SK-N-SH (cell line): ENCODE results near the gene PALLD. TPM values are rescaled to one million over a fixed set of nuclear protein-coding genes. Genes with fewer than 3 reads are reported as not detected.

ENCODE experiments used
- CTCF ChIA-PET: fragments of 300-600, 350-600 bp; formaldehyde crosslinking; extraction: SDS; loops from one replicate; lab custom pipeline; 2021; lab: Yijun Ruan, JAX
- POLR2A ChIA-PET: fragments of 350-600 bp; sonication (Branson Sonifier 250); formaldehyde crosslinking; extraction: SDS; loops from one replicate; lab custom pipeline; 2020; ENCODE audit warnings: antibody characterized with exemption, inconsistent platforms; lab: Yijun Ruan, JAX
- DNase-seq: peaks from one replicate; pipeline ENCODE4 v3.0.0; 2012
- H2AFZ ChIP-seq: fragments of 200-600 bp; sonication (generic); 2 replicates; pipeline ENCODE4 v1.8.1; 2016; ENCODE audit warnings: antibody characterized with exemption, mild to moderate bottlenecking, low read depth
- H3F3A ChIP-seq: fragments of 200-600 bp; sonication (generic); replicated peaks from 2 replicates; pipeline ENCODE3; 2016; ENCODE audit warnings: antibody characterized with exemption, mild to moderate bottlenecking; ENCODE audit not compliant: insufficient read depth
- H3K27ac ChIP-seq, 2 experiments: fragments of 200-500 bp in 1 of 2; fragments of 200-600 bp in 1 of 2; sonication (Bioruptor generic) in 1 of 2; sonication (generic), shearing (Covaris generic) in 1 of 2; 2 replicates each; pipeline versions ENCODE4 v1.5.1 to v1.6.1; 2014 to 2016; ENCODE audit warnings: low read depth in 2 of 2, inconsistent platforms in 1 of 2, low read length in 1 of 2, mild to moderate bottlenecking in 1 of 2, mixed read lengths in 1 of 2
- H3K27me3 ChIP-seq: fragments of 200-600 bp; sonication (generic), shearing (Covaris generic); 2 replicates; pipeline ENCODE4 v1.6.1; 2016; ENCODE audit warnings: mixed run types; ENCODE audit not compliant: insufficient read depth
- H3K36me3 ChIP-seq, 2 experiments: fragments of 200-500 bp in 1 of 2; fragments of 200-600 bp in 1 of 2; sonication (Bioruptor generic) in 1 of 2; sonication (generic) in 1 of 2; replicated peaks in 1 of 2; 2 replicates each; pipeline versions ENCODE3 to v1.5.1; 2014 to 2016; ENCODE audit warnings: low read length in 1 of 2, mild to moderate bottlenecking in 1 of 2; ENCODE audit not compliant: insufficient read depth in 2 of 2, control insufficient read depth in 1 of 2
- H3K4me1 ChIP-seq, 2 experiments: fragments of 200-500 bp in 1 of 2; fragments of 200-600 bp in 1 of 2; sonication (Bioruptor generic) in 1 of 2; sonication (generic), shearing (Covaris generic) in 1 of 2; 2 replicates each; pipeline versions ENCODE4 v1.5.1 to v1.6.1; 2014 to 2016; ENCODE audit warnings: low read depth in 1 of 2, low read length in 1 of 2, mixed run types in 1 of 2; ENCODE audit not compliant: insufficient read depth in 2 of 2, control insufficient read depth in 1 of 2
- H3K4me2 ChIP-seq: fragments of 200-600 bp; sonication (generic), shearing (Covaris generic); 2 replicates; pipeline ENCODE4 v1.6.1; 2017; ENCODE audit warnings: mixed run types
- H3K4me3 ChIP-seq, 2 experiments: fragments of 200-500 bp in 1 of 2; fragments of 200-600 bp in 1 of 2; sonication (Bioruptor generic) in 1 of 2; sonication (generic), shearing (Covaris generic) in 1 of 2; 2 replicates each; pipeline versions ENCODE4 v1.5.1 to v1.8.1; 2014 to 2016; ENCODE audit warnings: low read depth in 2 of 2, inconsistent platforms in 1 of 2, low read length in 1 of 2, mild to moderate bottlenecking in 1 of 2, mixed read lengths in 1 of 2, moderate library complexity in 1 of 2
- H3K79me2 ChIP-seq: fragments of 200-600 bp; sonication (generic); 2 replicates; pipeline ENCODE4 v1.8.1; 2017; ENCODE audit warnings: mild to moderate bottlenecking; ENCODE audit not compliant: insufficient read depth
- H3K9ac ChIP-seq: fragments of 200-600 bp; sonication (generic); 2 replicates; pipeline ENCODE4 v1.6.1; 2017; ENCODE audit warnings: mixed run types
- H3K9me2 ChIP-seq: fragments of 200-600 bp; sonication (generic); 2 replicates; pipeline ENCODE4 v1.6.1; 2017; ENCODE audit warnings: mixed run types
- H3K9me3 ChIP-seq: fragments of 200-600 bp; sonication (generic); 2 replicates; pipeline ENCODE4 v1.6.1; 2017; ENCODE audit warnings: mixed run types, mild to moderate bottlenecking, moderate library complexity
- H4K20me1 ChIP-seq: fragments of 200-600 bp; sonication (generic); 2 replicates; pipeline ENCODE4 v1.6.1; 2017; ENCODE audit warnings: mild to moderate bottlenecking, mixed run types; ENCODE audit not compliant: insufficient read depth
- ELF1 ChIP-seq: IDR thresholded peaks from 2 replicates; pipeline ENCODE4 v1.4.0; 2012
- EP300 ChIP-seq, 2 experiments: IDR thresholded peaks; 2 replicates each; pipeline versions ENCODE4 v1.4.0 to v1.6.1; 2012; ENCODE audit warnings: borderline replicate concordance in 1 of 2, low read depth in 1 of 2, low read length in 1 of 2
- FOXJ3 ChIP-seq: sonication (generic); formaldehyde crosslinking; IDR thresholded peaks from 2 replicates; pipeline ENCODE4 v1.5.1; 2020; ENCODE audit warnings: mild to moderate bottlenecking, missing genetic modification reagents
- FOXM1 ChIP-seq: IDR thresholded peaks from 2 replicates; pipeline ENCODE4 v1.4.0; 2012; ENCODE audit warnings: low read depth, mild to moderate bottlenecking
- NRF1 ChIP-seq: IDR thresholded peaks from 2 replicates; pipeline ENCODE4 v1.6.1; 2012; ENCODE audit warnings: low read depth, mild to moderate bottlenecking, low read length
- RAD21 ChIP-seq: IDR thresholded peaks from 2 replicates; pipeline ENCODE4 v1.6.1; 2012; ENCODE audit warnings: mild to moderate bottlenecking, low read length
- REST ChIP-seq: IDR thresholded peaks from 2 replicates; pipeline ENCODE4 v1.6.1; 2012; ENCODE audit warnings: mild to moderate bottlenecking, low read depth, low read length, moderate library complexity
- SIN3A ChIP-seq: IDR thresholded peaks from 2 replicates; pipeline ENCODE4 v1.6.1; 2012; ENCODE audit warnings: low read depth, mild to moderate bottlenecking, low read length, moderate library complexity, borderline replicate concordance
- SMC3 ChIP-seq: IDR thresholded peaks from 2 replicates; pipeline ENCODE4 v1.6.1; 2012; ENCODE audit warnings: low read depth, low read length, improper control_type of control experiment
- TEAD4 ChIP-seq: IDR thresholded peaks from 2 replicates; pipeline ENCODE4 v1.4.0; 2012; ENCODE audit warnings: mild to moderate bottlenecking, borderline replicate concordance; ENCODE audit not compliant: insufficient read depth
- WGBS: methylation state at CpG from one replicate; pipeline ENCODE4 v1.1.6; 2017; ENCODE audit warnings: low lambda C conversion rate; 5-methylcytosine and 5-hydroxymethylcytosine counted together
- polyA plus RNA-seq, 3 experiments: library from polyadenylated mRNA; depleted of rRNA; stranded (reverse); fragments of >200 nt; gene quantifications; 2 replicates each; pipeline ENCODE4 v1.2.3, GENCODE V29; 2012
- TF ChIP-seq, protein P1 (sequence below): IDR thresholded peaks from 2 replicates; pipeline ENCODE4; 2012
- TF ChIP-seq, protein P2 (sequence below): IDR thresholded peaks from 2 replicates; pipeline ENCODE4 v1.4.0; 2012; ENCODE audit warnings: low read depth, borderline replicate concordance
- TF ChIP-seq, protein P3 (sequence below): fragments of 150-350 bp; IDR thresholded peaks from 2 replicates; pipeline ENCODE4 v1.6.1; 2016; ENCODE audit warnings: mild to moderate bottlenecking, low read depth, low read length
- TF ChIP-seq, protein P4 (sequence below): fragments of 150-350 bp; IDR thresholded peaks from 2 replicates; pipeline ENCODE4 v1.6.1; 2017; ENCODE audit warnings: antibody characterized with exemption, low read length, low read depth, borderline replicate concordance

The PALLD gene
- polyA plus RNA-seq, 1 of the 3 experiments (the other 2 are of a cell fraction), result 33.0 TPM

DNA sequence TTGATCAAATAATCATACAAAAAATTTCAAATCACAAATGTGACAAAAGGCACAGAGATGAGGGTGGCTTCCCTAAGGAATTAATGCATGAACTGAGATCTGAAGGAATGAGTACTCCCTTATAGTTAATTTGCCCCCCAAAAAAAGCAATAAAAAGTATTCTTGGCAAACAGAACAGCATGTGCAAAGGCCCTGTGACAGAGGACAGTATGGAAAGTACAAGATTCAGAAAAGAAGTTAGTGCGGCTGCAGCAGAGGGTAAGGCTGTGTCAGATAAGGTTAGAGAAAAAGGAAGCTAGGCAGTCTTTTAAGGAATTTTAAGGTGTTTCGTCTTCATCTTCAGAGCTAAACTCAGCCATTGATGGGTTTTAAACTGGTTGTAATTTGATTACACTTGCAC, 23.9 kb upstream of the PALLD start:
- Histone ChIP-seq H3K79me2 (peaks cover 20% of the 10 kb centered on the region; the same call in 1 of the 2 replicates), H3K4me3 (no peak overlapping the region), H3K9me2 (no peaks in the 10 kb centered on the region), H4K20me1 (no peaks in the 10 kb centered on the region), H3K4me2 (no peak overlapping the region), H2AFZ (no peak overlapping the region), H3K27me3 (no peaks in the 10 kb centered on the region), H3K27ac (no peak overlapping the region), H3K36me3 (peaks cover 15 to 40% of the 10 kb centered on the region in 2 experiments), H3K4me1 (peaks cover 9 to 18% of the 10 kb centered on the region in 2 experiments; a peak in 3 of 4 replicates), H3K9ac (no peak overlapping the region), H3F3A (peaks cover 17% of the 10 kb centered on the region), H3K9me3 (peaks cover 9% of the 10 kb centered on the region; the same call in 1 of the 2 replicates)
- ChIA-PET POLR2A (no interaction called here), CTCF (no interaction called here)
- TF ChIP-seq REST (no peak), SMC3 (no peak), TEAD4 (no peak), ELF1 (no peak), EP300 (IDR thresholded peaks at IDR 0.05; ENCODE audit: borderline replicate concordance in 1 of 2, low read depth in 1 of 2, low read length in 1 of 2) (no peak), FOXJ3 (CRISPR knock-in tag) (no peak), SIN3A (no peak), FOXM1 (no peak), NRF1 (no peak), RAD21 (no peak)
- TF ChIP-seq, protein P1, sequence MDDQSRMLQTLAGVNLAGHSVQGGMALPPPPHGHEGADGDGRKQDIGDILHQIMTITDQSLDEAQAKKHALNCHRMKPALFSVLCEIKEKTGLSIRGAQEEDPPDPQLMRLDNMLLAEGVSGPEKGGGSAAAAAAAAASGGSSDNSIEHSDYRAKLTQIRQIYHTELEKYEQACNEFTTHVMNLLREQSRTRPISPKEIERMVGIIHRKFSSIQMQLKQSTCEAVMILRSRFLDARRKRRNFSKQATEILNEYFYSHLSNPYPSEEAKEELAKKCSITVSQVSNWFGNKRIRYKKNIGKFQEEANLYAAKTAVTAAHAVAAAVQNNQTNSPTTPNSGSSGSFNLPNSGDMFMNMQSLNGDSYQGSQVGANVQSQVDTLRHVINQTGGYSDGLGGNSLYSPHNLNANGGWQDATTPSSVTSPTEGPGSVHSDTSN, result no peak
- TF ChIP-seq, protein P2, sequence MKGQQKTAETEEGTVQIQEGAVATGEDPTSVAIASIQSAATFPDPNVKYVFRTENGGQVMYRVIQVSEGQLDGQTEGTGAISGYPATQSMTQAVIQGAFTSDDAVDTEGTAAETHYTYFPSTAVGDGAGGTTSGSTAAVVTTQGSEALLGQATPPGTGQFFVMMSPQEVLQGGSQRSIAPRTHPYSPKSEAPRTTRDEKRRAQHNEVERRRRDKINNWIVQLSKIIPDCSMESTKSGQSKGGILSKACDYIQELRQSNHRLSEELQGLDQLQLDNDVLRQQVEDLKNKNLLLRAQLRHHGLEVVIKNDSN, result no peak
- TF ChIP-seq, protein P3, sequence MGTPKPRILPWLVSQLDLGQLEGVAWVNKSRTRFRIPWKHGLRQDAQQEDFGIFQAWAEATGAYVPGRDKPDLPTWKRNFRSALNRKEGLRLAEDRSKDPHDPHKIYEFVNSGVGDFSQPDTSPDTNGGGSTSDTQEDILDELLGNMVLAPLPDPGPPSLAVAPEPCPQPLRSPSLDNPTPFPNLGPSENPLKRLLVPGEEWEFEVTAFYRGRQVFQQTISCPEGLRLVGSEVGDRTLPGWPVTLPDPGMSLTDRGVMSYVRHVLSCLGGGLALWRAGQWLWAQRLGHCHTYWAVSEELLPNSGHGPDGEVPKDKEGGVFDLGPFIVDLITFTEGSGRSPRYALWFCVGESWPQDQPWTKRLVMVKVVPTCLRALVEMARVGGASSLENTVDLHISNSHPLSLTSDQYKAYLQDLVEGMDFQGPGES, result no peak
- TF ChIP-seq, protein P4, sequence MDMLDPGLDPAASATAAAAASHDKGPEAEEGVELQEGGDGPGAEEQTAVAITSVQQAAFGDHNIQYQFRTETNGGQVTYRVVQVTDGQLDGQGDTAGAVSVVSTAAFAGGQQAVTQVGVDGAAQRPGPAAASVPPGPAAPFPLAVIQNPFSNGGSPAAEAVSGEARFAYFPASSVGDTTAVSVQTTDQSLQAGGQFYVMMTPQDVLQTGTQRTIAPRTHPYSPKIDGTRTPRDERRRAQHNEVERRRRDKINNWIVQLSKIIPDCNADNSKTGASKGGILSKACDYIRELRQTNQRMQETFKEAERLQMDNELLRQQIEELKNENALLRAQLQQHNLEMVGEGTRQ, result no peak
- DNase-seq, result no peak
- WGBS, result 100% methylated on average over 2 of the region's 2 CpGs
